ENCODE results near the gene LIPC. TPM values are rescaled to one million over a fixed set of nuclear protein-coding genes. Genes with fewer than 3 reads are reported as not detected.

The LIPC gene
- total and polyA plus RNA-seq, 2 of the 4 experiments (the other 2 are of a cell fraction): 0.07 TPM; not detected in 1

DNA sequence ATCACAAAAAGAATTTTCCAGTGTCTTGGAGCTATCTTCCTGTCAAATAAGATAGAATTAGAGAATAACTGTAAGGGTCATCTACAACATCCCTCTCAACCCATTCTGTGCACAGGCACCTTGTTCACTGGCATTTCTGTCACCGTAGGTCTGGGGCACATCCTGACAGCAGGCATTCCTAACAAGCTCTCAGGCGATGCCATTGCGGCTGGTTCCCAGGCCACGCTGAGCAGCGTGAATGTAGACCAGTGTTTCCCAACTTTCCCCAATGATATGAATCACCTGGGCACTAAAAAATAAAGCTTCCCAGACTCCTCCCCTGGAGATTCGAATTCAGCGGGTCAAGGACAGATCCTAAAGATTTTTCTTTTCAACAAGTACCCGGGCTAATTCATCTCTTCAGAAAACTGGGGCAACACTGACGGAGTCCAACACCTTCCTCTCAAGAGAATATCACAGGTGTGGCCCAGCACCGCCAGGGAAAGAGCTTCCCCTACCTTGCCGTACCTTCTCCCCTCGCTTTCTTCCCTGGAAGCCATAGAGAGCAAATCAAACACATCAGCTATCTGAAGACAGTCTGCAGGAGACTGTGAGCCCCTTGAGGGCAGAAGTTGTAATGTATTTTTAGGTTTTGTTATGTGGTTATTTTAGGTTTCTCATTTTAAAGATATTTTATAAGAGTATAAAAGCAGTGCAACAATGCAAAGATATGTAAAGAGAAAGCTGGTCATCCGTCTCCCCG lies 143.4 kb downstream of the LIPC start:
- in situ Hi-C loops (cut with MboI; ENCODE audit: low sequenced_read_pairs) (no loop called here), dilution Hi-C loops (cut with HindIII; ENCODE audit: low sequenced_read_pairs, unreplicated experiment) (no loop called here), intact Hi-C loops (cut with micrococcal nuclease) (no loop called here)
- Histone ChIP-seq H4K91ac (ENCODE audit: insufficient read depth, low read depth, low read length) (no peak overlapping the region), H3K79me1 (ENCODE audit: low read depth in 1 of 2, low read length in 2 of 2) (no peaks in the 10 kb centered on the region), H3K56ac (ENCODE audit: extremely low read depth, insufficient read depth, low read length) (no peak overlapping the region), H3K27me3 (ENCODE audit: control insufficient read depth, insufficient read depth, low read length) (no peaks in the 10 kb centered on the region), H3K9me1 (ENCODE audit: insufficient read depth, low read length) (no peaks in the 10 kb centered on the region), H3K4me3 (ENCODE audit: insufficient read depth, low read depth, low read length) (no peak overlapping the region), H3K36me3 (ENCODE audit: control insufficient read depth, insufficient read depth, low read length) (no peaks in the 10 kb centered on the region), H2AK9ac (replicated peaks; ENCODE audit: low read depth, low read length, poor library complexity) (peak overlapping the region; percentile 40), H4K5ac (ENCODE audit: low read depth, low read length) (no peak overlapping the region), H2BK120ac (ENCODE audit: low read depth, low read length) (no peak overlapping the region), H2AFZ (replicated peaks; ENCODE audit: low read length, poor library complexity) (no peak overlapping the region), H3K27ac (ENCODE audit: insufficient read depth, low read length) (no peak overlapping the region), H3K4me1 (ENCODE audit: control insufficient read depth, insufficient read depth, low read length) (no peaks in the 10 kb centered on the region), H2BK5ac (ENCODE audit: low read depth, low read length, poor library complexity, severe bottlenecking) (no peak overlapping the region), H3K4ac (ENCODE audit: low read depth, low read length) (no peak overlapping the region), H2BK20ac (ENCODE audit: low read depth, low read length) (no peak overlapping the region; the same call in 1 of the 2 replicates), H3K14ac (replicated peaks; ENCODE audit: low read depth, low read length) (no peak overlapping the region), H3K23ac (ENCODE audit: low read depth, low read length) (no peak overlapping the region), H3K18ac (ENCODE audit: low read depth, low read length) (no peak overlapping the region), H4K20me1 (ENCODE audit: insufficient read depth, low read length) (no peaks in the 10 kb centered on the region), H3K9me3 (ENCODE audit: control insufficient read depth, insufficient read depth, low read length) (no peaks in the 10 kb centered on the region), H3K9ac (ENCODE audit: low read depth, low read length) (no peak overlapping the region), H4K8ac (ENCODE audit: low read depth in 2 of 2, low read length in 2 of 2) (no peak overlapping the region), H2BK15ac (ENCODE audit: low read depth, low read length) (no peak overlapping the region), H2AK5ac (ENCODE audit: low read depth, low read length) (no peak overlapping the region), H3K4me2 (ENCODE audit: low read depth, low read length) (no peak overlapping the region)
- WGBS, 2 experiments (ENCODE audit: extremely low coverage in 2 of 2, insufficient read length in 1 of 2): 94% methylated on average over 4 of the region's 14 CpGs; no CpG with 5 or more reads in 1 of the 2 experiments
- BruUV-seq (replicated peaks): no TSS peak
- ATAC-seq (ENCODE audit: low read depth) (no peak), DNase-seq (no peak)
- CTCF ChIA-PET: no interaction called here
- TF ChIP-seq SMC3 (IDR thresholded peaks at IDR 0.05; ENCODE audit: low read depth, low read length) (no peak), RCOR1 (IDR thresholded peaks at IDR 0.05; ENCODE audit: insufficient replicate concordance, low read length) (no peak), POLR2A (IDR thresholded peaks at IDR 0.05; ENCODE audit: low read depth, low read length) (no peak), BHLHE40 (IDR thresholded peaks at IDR 0.05; ENCODE audit: low read depth, low read length) (no peak), FOS (IDR thresholded peaks at IDR 0.05; ENCODE audit: low read depth, low read length) (no peak), MAZ (IDR thresholded peaks at IDR 0.05; ENCODE audit: borderline replicate concordance, low read depth, low read length) (no peak), CHD1 (IDR thresholded peaks at IDR 0.05; ENCODE audit: low read depth, low read length) (no peak), MAFK (IDR thresholded peaks at IDR 0.05; ENCODE audit: low read depth, low read length) (no peak), RAD21 (IDR thresholded peaks at IDR 0.05; ENCODE audit: low read length) (no peak), CEBPB (IDR thresholded peaks at IDR 0.05; ENCODE audit: low read depth, low read length) (no peak), MXI1 (IDR thresholded peaks at IDR 0.05; ENCODE audit: borderline replicate concordance, low read depth, low read length) (no peak)
- TF ChIP-seq, protein P1, sequence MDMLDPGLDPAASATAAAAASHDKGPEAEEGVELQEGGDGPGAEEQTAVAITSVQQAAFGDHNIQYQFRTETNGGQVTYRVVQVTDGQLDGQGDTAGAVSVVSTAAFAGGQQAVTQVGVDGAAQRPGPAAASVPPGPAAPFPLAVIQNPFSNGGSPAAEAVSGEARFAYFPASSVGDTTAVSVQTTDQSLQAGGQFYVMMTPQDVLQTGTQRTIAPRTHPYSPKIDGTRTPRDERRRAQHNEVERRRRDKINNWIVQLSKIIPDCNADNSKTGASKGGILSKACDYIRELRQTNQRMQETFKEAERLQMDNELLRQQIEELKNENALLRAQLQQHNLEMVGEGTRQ (IDR thresholded peaks at IDR 0.05; ENCODE audit: low read depth, low read length): no peak
- TF ChIP-seq, protein P2, sequence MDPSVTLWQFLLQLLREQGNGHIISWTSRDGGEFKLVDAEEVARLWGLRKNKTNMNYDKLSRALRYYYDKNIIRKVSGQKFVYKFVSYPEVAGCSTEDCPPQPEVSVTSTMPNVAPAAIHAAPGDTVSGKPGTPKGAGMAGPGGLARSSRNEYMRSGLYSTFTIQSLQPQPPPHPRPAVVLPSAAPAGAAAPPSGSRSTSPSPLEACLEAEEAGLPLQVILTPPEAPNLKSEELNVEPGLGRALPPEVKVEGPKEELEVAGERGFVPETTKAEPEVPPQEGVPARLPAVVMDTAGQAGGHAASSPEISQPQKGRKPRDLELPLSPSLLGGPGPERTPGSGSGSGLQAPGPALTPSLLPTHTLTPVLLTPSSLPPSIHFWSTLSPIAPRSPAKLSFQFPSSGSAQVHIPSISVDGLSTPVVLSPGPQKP (IDR thresholded peaks at IDR 0.05; ENCODE audit: borderline replicate concordance, low read depth, low read length): no peak
- POLR2A ChIA-PET (ENCODE audit: unreplicated experiment): no interaction called here

All from IMR-90 (cell line).